ENCODE measurements around the gene LRRC36. TPM values are rescaled to one million over a fixed set of nuclear protein-coding genes. Genes with fewer than 3 reads are reported as not detected.

LRRC36 gene
- polyA plus RNA-seq, 3 donors: 0.65 to 3.2 (median 1.8) TPM

- Histone ChIP-seq H3K4me2 (replicated peaks; ENCODE audit: extremely low read depth, low read length, poor library complexity, severe bottlenecking) (no peak overlapping the region), H4K20me1 (ENCODE audit: insufficient read depth, low read length) (no peaks in the 10 kb centered on the region), H3K4me1 (ENCODE audit: control insufficient read depth in 1 of 2, insufficient read depth in 2 of 2, low read length in 2 of 2) (peaks cover 0 to 6% of the 10 kb centered on the region in 2 donors), H3K9ac (ENCODE audit: insufficient read depth, low read length, poor library complexity, severe bottlenecking) (no peak overlapping the region), H3K27ac (ENCODE audit: low read depth in 1 of 2, low read length in 2 of 2) (no peak overlapping the region), H3K27me3 (ENCODE audit: control insufficient read depth in 2 of 2, insufficient read depth in 2 of 2, low read length in 2 of 2) (no peaks in the 10 kb centered on the region), H2AFZ (ENCODE audit: insufficient read depth, low read depth, low read length, poor library complexity, severe bottlenecking) (no peak overlapping the region), H3K79me2 (ENCODE audit: insufficient read depth, low read length) (no peaks in the 10 kb centered on the region), H3K36me3 (replicated peaks in 1 of 2; ENCODE audit: control insufficient read depth in 1 of 2, insufficient read depth in 2 of 2, low read length in 2 of 2) (no peaks in the 10 kb centered on the region), H3K4me3 (replicated peaks in 1 of 3; ENCODE audit: low read depth in 2 of 3, low read length in 3 of 3) (no peak overlapping the region), H3K9me3 (replicated peaks in 1 of 2; ENCODE audit: control insufficient read depth in 1 of 2, insufficient read depth in 1 of 2, low read length in 2 of 2) (no peaks in the 10 kb centered on the region)
- H3K27me3 Mint-ChIP-seq (ENCODE audit: low read depth in 3 of 3): peaks cover 0 to 3% (median 2%) of the 10 kb centered on the region in 3 donors
- no peaks in the 10 kb centered on the region for H3K9me3 Mint-ChIP-seq
- peaks cover 3% of the 10 kb centered on the region for H3K4me1 Mint-ChIP-seq
- H3K36me3 Mint-ChIP-seq: no peaks in the 10 kb centered on the region
- H3K27ac Mint-ChIP-seq: no peak overlapping the region
- H3K4me3 Mint-ChIP-seq: no peak overlapping the region
- intact Hi-C loops (cut with micrococcal nuclease): no loop called here
- no peak for DNase-seq
- WGBS (ENCODE audit: insufficient coverage): 100% methylated on average over 2 of the region's 4 CpGs
- TF ChIP-seq, protein P1, sequence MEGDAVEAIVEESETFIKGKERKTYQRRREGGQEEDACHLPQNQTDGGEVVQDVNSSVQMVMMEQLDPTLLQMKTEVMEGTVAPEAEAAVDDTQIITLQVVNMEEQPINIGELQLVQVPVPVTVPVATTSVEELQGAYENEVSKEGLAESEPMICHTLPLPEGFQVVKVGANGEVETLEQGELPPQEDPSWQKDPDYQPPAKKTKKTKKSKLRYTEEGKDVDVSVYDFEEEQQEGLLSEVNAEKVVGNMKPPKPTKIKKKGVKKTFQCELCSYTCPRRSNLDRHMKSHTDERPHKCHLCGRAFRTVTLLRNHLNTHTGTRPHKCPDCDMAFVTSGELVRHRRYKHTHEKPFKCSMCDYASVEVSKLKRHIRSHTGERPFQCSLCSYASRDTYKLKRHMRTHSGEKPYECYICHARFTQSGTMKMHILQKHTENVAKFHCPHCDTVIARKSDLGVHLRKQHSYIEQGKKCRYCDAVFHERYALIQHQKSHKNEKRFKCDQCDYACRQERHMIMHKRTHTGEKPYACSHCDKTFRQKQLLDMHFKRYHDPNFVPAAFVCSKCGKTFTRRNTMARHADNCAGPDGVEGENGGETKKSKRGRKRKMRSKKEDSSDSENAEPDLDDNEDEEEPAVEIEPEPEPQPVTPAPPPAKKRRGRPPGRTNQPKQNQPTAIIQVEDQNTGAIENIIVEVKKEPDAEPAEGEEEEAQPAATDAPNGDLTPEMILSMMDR (IDR thresholded peaks at IDR 0.05): no peak
Observed at GRCh38 chr16:67342616-67343015, 16.0 kb downstream of the LRRC36 start.

DNA sequence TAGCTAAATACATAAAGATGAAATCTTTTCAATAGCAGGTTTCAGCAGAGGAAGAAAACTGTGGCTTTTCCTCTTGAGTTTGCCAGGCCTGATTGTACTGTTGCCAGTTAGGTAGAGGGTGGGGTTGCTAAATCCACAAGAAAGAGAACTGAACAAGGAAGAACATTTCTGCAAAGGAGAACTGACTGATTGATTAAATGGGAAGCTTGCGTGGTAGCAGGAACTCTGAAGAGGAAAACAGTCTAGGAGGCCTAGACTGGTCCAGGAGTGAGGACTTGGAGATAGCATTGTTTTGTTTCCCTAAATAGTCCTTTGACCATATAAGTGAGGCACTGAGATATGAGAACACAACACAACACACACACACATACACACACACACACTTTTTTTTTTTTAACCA is 18.8 kb downstream of the LRRC36 start:
- Histone ChIP-seq H3K36me3 (replicated peaks in 1 of 2; ENCODE audit: control insufficient read depth in 1 of 2, insufficient read depth in 2 of 2, low read length in 2 of 2) (no peaks in the 10 kb centered on the region), H3K9ac (ENCODE audit: insufficient read depth, low read length, poor library complexity, severe bottlenecking) (no peak overlapping the region), H3K4me2 (replicated peaks; ENCODE audit: extremely low read depth, low read length, poor library complexity, severe bottlenecking) (no peak overlapping the region), H3K27me3 (ENCODE audit: control insufficient read depth in 2 of 2, insufficient read depth in 2 of 2, low read length in 2 of 2) (no peaks in the 10 kb centered on the region), H3K9me3 (replicated peaks in 1 of 2; ENCODE audit: control insufficient read depth in 1 of 2, insufficient read depth in 1 of 2, low read length in 2 of 2) (no peaks in the 10 kb centered on the region), H3K4me1 (ENCODE audit: control insufficient read depth in 1 of 2, insufficient read depth in 2 of 2, low read length in 2 of 2) (peaks cover 0 to 6% of the 10 kb centered on the region in 2 donors), H2AFZ (ENCODE audit: insufficient read depth, low read depth, low read length, poor library complexity, severe bottlenecking) (no peak overlapping the region), H3K27ac (ENCODE audit: low read depth in 1 of 2, low read length in 2 of 2) (no peak overlapping the region), H3K79me2 (ENCODE audit: insufficient read depth, low read length) (no peaks in the 10 kb centered on the region), H3K4me3 (replicated peaks in 1 of 3; ENCODE audit: low read depth in 2 of 3, low read length in 3 of 3) (no peak overlapping the region), H4K20me1 (ENCODE audit: insufficient read depth, low read length) (no peaks in the 10 kb centered on the region)
- H3K4me1 Mint-ChIP-seq: peaks cover 3% of the 10 kb centered on the region
- intact Hi-C loops (cut with micrococcal nuclease): loop anchor here in 1 of 2 donors (5.0 kb wide), 1 partner anchor 52 kb away; no protein-coding TSS in a partner anchor
- no peak for DNase-seq
- H3K9me3 Mint-ChIP-seq: no peaks in the 10 kb centered on the region
- TF ChIP-seq, protein P1 (IDR thresholded peaks at IDR 0.05): no peak
- H3K27me3 Mint-ChIP-seq (ENCODE audit: low read depth in 3 of 3): peaks cover 0 to 2% (median under 1%) of the 10 kb centered on the region in 3 donors
- H3K36me3 Mint-ChIP-seq: no peaks in the 10 kb centered on the region
- H3K27ac Mint-ChIP-seq: no peak overlapping the region
- 0% methylated on average over 1 of the region's 1 CpG for WGBS (ENCODE audit: insufficient coverage)
- H3K4me3 Mint-ChIP-seq: no peak overlapping the region
